Trophoblast cell (in vitro differentiated cells and primary cell): ENCODE results near the gene KCNAB2.

Experiments used
- DNase-seq, 2 donors: peaks; one replicate each; pipeline ENCODE4 v3.0.0-alpha.2; 2016
- H2AFZ ChIP-seq: 2 replicates; pipeline ENCODE4 v1.6.1; 2013; ENCODE audit warnings: low read length, moderate library complexity, mild to moderate bottlenecking; ENCODE audit not compliant: insufficient read depth, poor library complexity
- H2AK5ac ChIP-seq: 2 replicates; pipeline ENCODE4 v1.6.1; 2013; ENCODE audit warnings: mild to moderate bottlenecking, low read length
- H2BK120ac ChIP-seq: 2 replicates; pipeline ENCODE4 v1.6.1; 2013; ENCODE audit warnings: low read length, mild to moderate bottlenecking, moderate library complexity; ENCODE audit not compliant: insufficient read depth, poor library complexity
- H2BK12ac ChIP-seq: 2 replicates; pipeline ENCODE4 v1.6.1; 2013; ENCODE audit warnings: mild to moderate bottlenecking, low read length, moderate library complexity
- H2BK5ac ChIP-seq: 2 replicates; pipeline ENCODE4 v1.6.1; 2013; ENCODE audit warnings: low read length, low read depth, moderate library complexity, mild to moderate bottlenecking; ENCODE audit not compliant: poor library complexity
- H3K14ac ChIP-seq: 2 replicates; pipeline ENCODE4 v1.6.1; 2013; ENCODE audit warnings: mild to moderate bottlenecking, low read length
- H3K18ac ChIP-seq: 2 replicates; pipeline ENCODE4 v1.6.1; 2013; ENCODE audit warnings: mild to moderate bottlenecking, low read length
- H3K23ac ChIP-seq: 2 replicates; pipeline ENCODE4 v1.6.1; 2013; ENCODE audit warnings: low read length
- H3K27ac ChIP-seq: 2 replicates; pipeline ENCODE4 v1.5.1; 2013; ENCODE audit warnings: low read depth, mild to moderate bottlenecking, inconsistent platforms, low read length, moderate library complexity
- H3K27me3 ChIP-seq: 2 replicates; pipeline ENCODE4 v1.6.1; 2013; ENCODE audit warnings: inconsistent platforms, mild to moderate bottlenecking, low read length, moderate library complexity; ENCODE audit not compliant: insufficient read depth
- H3K36me3 ChIP-seq, 2 experiments: 1 replicate in 1 of 2; 2 replicates in 1 of 2; pipeline ENCODE4 v1.6.1; 2013; ENCODE audit warnings: low read length in 2 of 2, mild to moderate bottlenecking in 2 of 2, moderate library complexity in 1 of 2; ENCODE audit not compliant: insufficient read depth in 2 of 2, control insufficient read depth in 1 of 2
- H3K4ac ChIP-seq: 2 replicates; pipeline ENCODE4 v1.6.1; 2013; ENCODE audit warnings: low read depth, mild to moderate bottlenecking, low read length, moderate library complexity
- H3K4me1 ChIP-seq, 2 experiments: 1 replicate in 1 of 2; 2 replicates in 1 of 2; pipeline ENCODE4 v1.6.1; 2013; ENCODE audit warnings: low read length in 2 of 2, mild to moderate bottlenecking in 2 of 2, moderate library complexity in 1 of 2; ENCODE audit not compliant: insufficient read depth in 2 of 2, control insufficient read depth in 1 of 2
- H3K4me2 ChIP-seq: 2 replicates; pipeline ENCODE4 v1.6.1; 2013; ENCODE audit warnings: inconsistent platforms, mild to moderate bottlenecking, low read length, moderate library complexity
- H3K4me3 ChIP-seq: 2 replicates; pipeline ENCODE4 v1.5.1; 2013; ENCODE audit warnings: mild to moderate bottlenecking, low read depth, low read length, inconsistent platforms
- H3K79me1 ChIP-seq: one replicate; pipeline ENCODE4 v1.6.1; 2013; ENCODE audit warnings: low read length
- H3K79me2 ChIP-seq: 2 replicates; pipeline ENCODE4 v1.6.1; 2013; ENCODE audit warnings: low read length, mild to moderate bottlenecking; ENCODE audit not compliant: control insufficient read depth, insufficient read depth, poor library complexity
- H3K9ac ChIP-seq: 2 replicates; pipeline ENCODE4 v1.6.1; 2013; ENCODE audit warnings: mild to moderate bottlenecking, low read length
- H3K9me3 ChIP-seq: 2 replicates; pipeline ENCODE4 v1.6.1; 2013; ENCODE audit warnings: low read depth, mild to moderate bottlenecking, control low read depth, inconsistent platforms, low read length; ENCODE audit not compliant: insufficient read depth
- H4K12ac ChIP-seq: 2 replicates; pipeline ENCODE4 v1.6.1; 2013; ENCODE audit warnings: low read depth, mild to moderate bottlenecking, low read length, moderate library complexity
- H4K8ac ChIP-seq: 2 replicates; pipeline ENCODE4 v1.6.1; 2013; ENCODE audit warnings: low read depth, mild to moderate bottlenecking, low read length, moderate library complexity
- H4K91ac ChIP-seq: one replicate; pipeline ENCODE4 v1.6.1; 2013; ENCODE audit warnings: low read depth, mild to moderate bottlenecking, low read length, moderate library complexity
- WGBS: extraction: QIAGEN DNeasy Blood & Tissue Kit; methylation state at CpG from one replicate; pipeline ENCODE4 v1.1.7; 2013; ENCODE audit warnings: missing lambda C conversion rate; ENCODE audit not compliant: insufficient read length, insufficient coverage; ENCODE audit errors: extremely low coverage; 5-methylcytosine and 5-hydroxymethylcytosine counted together

The KCNAB2 gene

DNA sequence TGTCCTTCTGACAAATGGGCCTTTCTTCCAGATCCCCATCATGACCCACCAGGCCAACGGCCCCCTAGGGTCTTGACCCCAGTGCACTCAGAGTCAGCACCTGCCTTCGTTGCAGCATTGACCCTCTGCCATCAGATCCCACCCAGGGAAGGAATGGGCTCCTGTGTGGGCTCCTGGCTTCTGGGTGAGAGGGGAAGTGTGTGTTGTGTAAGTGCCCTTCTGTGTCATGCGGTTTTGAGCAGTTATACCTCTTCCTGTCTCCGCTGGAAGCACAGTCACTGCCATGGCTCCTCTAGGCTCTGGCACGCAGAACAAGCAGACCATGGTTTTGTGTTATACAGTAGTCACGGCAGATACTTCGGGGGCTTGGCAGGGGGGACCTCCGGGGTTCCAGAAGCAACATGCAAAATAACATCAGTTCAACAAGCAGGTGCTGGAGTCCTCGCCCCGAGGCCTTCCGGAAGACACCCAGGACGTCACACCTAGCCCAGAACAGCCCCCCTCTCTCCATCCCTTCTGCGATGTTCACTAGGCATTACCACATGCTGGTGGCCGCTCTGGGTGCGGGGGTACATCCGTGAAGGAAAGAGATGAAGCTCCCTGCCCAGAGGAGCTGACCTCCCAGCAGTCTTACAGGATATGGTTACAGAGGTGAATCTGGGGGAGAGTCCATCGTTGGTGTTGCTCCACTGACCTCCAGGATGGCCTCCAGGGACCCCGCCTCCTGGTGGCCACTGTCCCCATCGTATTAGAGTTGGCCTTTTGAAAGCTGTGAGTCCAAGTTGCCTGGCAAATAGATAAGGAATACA, 17.4 kb upstream of the KCNAB2 start:
- H2BK120ac ChIP-seq, result no peak overlapping the region
- H2BK5ac ChIP-seq, result no peak overlapping the region
- H3K4ac ChIP-seq, result no peak overlapping the region
- no peaks in the 10 kb centered on the region for H3K79me1 ChIP-seq
- H3K27ac ChIP-seq, result no peak overlapping the region
- H3K79me2 ChIP-seq, result no peaks in the 10 kb centered on the region
- H4K91ac ChIP-seq, result no peak overlapping the region
- peak in 1 of 2 donors; percentile 31 for DNase-seq
- H3K23ac ChIP-seq, result no peak overlapping the region
- H3K18ac ChIP-seq, result no peak overlapping the region
- WGBS, result no CpG with 5 or more reads among the region's 19 CpGs
- no peak overlapping the region for H2AFZ ChIP-seq
- no peak overlapping the region for H3K4me2 ChIP-seq
- no peaks in the 10 kb centered on the region for H3K27me3 ChIP-seq
- H3K9me3 ChIP-seq, result no peaks in the 10 kb centered on the region
- H4K8ac ChIP-seq, result no peak overlapping the region
- H3K4me1 ChIP-seq, result peaks cover 0 to 3% of the 10 kb centered on the region in 2 experiments
- no peaks in the 10 kb centered on the region for H3K36me3 ChIP-seq
- no peak overlapping the region for H4K12ac ChIP-seq
- H2BK12ac ChIP-seq, result no peak overlapping the region
- H3K14ac ChIP-seq, result no peak overlapping the region
- H3K4me3 ChIP-seq, result no peak overlapping the region
- H3K9ac ChIP-seq, result no peak overlapping the region
- H2AK5ac ChIP-seq, result no peak overlapping the region

DNA sequence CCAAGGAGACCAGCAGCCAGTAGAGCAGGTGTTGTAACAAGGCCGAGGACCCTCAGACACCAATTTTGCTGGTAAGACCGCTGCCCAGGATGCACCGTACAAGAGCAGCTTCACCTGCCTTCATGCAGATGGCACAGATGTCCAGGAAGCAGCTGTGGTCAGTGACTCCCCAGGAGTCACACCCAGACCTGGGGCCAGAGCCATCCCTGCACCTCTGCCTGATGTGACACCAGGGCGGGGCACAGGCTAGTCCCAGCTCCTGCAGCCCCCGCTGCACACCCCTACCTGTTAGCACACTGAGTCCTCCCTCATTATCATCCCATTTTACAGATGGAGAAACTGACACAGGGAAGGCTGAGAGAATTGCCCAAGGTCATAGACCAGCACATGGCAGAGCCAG, 16.3 kb upstream of the KCNAB2 start:
- Histone ChIP-seq H2AK5ac (no peak overlapping the region), H3K79me2 (no peaks in the 10 kb centered on the region), H2AFZ (no peak overlapping the region), H3K4me3 (no peak overlapping the region), H3K9me3 (no peaks in the 10 kb centered on the region), H2BK5ac (no peak overlapping the region), H3K23ac (no peak overlapping the region), H3K4me1 (peaks cover 0 to 3% of the 10 kb centered on the region in 2 experiments), H3K79me1 (no peaks in the 10 kb centered on the region), H2BK120ac (no peak overlapping the region), H4K8ac (no peak overlapping the region), H3K4me2 (no peak overlapping the region), H3K27ac (no peak overlapping the region), H3K18ac (no peak overlapping the region), H4K91ac (no peak overlapping the region), H3K4ac (no peak overlapping the region), H3K9ac (no peak overlapping the region), H4K12ac (no peak overlapping the region), H3K27me3 (no peaks in the 10 kb centered on the region), H3K14ac (no peak overlapping the region), H3K36me3 (no peaks in the 10 kb centered on the region), H2BK12ac (no peak overlapping the region)
- WGBS, result no CpG with 5 or more reads among the region's 5 CpGs
- no peak for DNase-seq

DNA sequence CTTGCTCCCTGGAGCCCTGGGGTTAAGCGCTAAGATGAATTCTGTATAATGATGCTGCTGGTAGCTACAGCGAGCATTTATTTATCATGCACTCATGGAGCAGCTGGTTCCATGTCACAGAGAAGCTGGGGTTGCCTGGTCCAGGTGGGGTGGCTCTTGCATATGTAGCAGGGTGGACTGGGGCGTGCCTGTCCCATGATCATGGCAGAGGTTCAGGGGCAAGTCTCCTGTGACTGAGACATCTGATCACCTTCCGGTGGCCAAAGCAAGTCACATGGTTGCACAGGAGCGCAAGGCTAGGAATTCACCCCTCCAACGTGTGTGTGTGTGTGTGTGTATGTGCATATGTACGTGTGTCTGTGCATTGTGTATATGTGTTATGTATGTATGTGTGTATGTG, 15.6 kb upstream of the KCNAB2 start:
- Histone ChIP-seq H2BK12ac (no peak overlapping the region), H4K8ac (no peak overlapping the region), H3K4me1 (peaks cover 0 to 3% of the 10 kb centered on the region in 2 experiments), H4K12ac (no peak overlapping the region), H3K27ac (no peak overlapping the region), H3K9ac (no peak overlapping the region), H2BK120ac (no peak overlapping the region), H2BK5ac (no peak overlapping the region), H3K36me3 (no peaks in the 10 kb centered on the region), H3K14ac (no peak overlapping the region), H3K79me2 (no peaks in the 10 kb centered on the region), H3K4me3 (no peak overlapping the region), H3K18ac (no peak overlapping the region), H3K27me3 (no peaks in the 10 kb centered on the region), H3K23ac (no peak overlapping the region), H2AFZ (no peak overlapping the region), H4K91ac (no peak overlapping the region), H2AK5ac (no peak overlapping the region), H3K4me2 (no peak overlapping the region), H3K9me3 (no peaks in the 10 kb centered on the region), H3K4ac (no peak overlapping the region), H3K79me1 (no peaks in the 10 kb centered on the region)
- DNase-seq, result no peak
- WGBS, result no CpG with 5 or more reads among the region's 7 CpGs

DNA sequence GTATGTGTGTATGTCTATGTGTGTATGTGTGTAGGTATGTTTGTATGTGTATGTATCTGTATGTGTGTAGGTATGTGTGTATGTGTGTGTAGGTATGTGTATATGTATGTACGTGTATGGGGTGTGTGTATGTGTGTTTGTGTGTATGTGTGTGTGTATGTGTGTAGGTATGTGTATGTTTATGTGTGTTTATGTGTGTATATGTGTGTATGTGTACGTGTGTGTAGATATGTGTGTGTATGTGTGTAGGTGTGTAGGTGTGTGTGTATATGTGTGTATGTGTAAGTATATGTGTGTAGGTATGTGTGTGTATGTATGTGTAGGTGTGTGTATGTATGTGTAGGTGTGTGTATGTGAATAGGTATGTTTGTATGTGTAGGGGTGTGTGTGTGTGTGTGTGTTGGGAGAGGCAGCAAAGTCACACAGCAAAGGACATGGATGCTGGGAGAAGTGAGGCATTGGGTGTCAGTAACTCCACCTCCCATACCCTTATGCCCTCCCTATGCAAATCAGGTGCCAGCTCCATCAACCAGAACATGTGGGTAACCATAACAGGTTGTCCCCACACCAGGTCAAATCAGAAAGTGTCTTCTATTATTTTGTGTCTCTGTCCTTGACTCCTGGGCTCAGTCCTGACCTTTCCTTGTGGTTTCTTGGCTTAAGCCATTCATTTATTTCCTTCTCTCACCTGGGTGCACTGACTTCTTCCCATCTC, 15.0 kb upstream of the KCNAB2 start:
- Histone ChIP-seq H4K12ac (no peak overlapping the region), H2BK5ac (no peak overlapping the region), H3K18ac (no peak overlapping the region), H2AK5ac (no peak overlapping the region), H3K27ac (no peak overlapping the region), H3K27me3 (no peaks in the 10 kb centered on the region), H3K9ac (no peak overlapping the region), H3K36me3 (no peaks in the 10 kb centered on the region), H2BK12ac (no peak overlapping the region), H3K4ac (no peak overlapping the region), H2BK120ac (no peak overlapping the region), H4K91ac (no peak overlapping the region), H3K14ac (no peak overlapping the region), H3K23ac (no peak overlapping the region), H3K9me3 (no peaks in the 10 kb centered on the region), H3K79me2 (no peaks in the 10 kb centered on the region), H3K4me2 (no peak overlapping the region), H3K4me3 (no peak overlapping the region), H4K8ac (no peak overlapping the region), H3K4me1 (peaks cover 0 to 3% of the 10 kb centered on the region in 2 experiments), H3K79me1 (no peaks in the 10 kb centered on the region), H2AFZ (no peak overlapping the region)
- no peak for DNase-seq
- WGBS, result 100% methylated on average over 1 of the region's 2 CpGs
